Loucy (cell line): ENCODE results near the gene SERPINB1.

Source experiments
- EZH2phosphoT487 ChIP-seq: fragments of 200-600 bp; IDR thresholded peaks from 2 replicates; pipeline ENCODE4 v1.6.1; 2018; ENCODE audit warnings: antibody characterized with exemption, mild to moderate bottlenecking, moderate library complexity, borderline replicate concordance
- TF ChIP-seq, protein P1 (sequence below): fragments of 200-600 bp; sonication (generic); conservative IDR thresholded peaks from 2 replicates; pipeline ENCODE4 v1.5.1; 2014; ENCODE audit warnings: mild to moderate bottlenecking, antibody characterized with exemption, low read length

DNA sequence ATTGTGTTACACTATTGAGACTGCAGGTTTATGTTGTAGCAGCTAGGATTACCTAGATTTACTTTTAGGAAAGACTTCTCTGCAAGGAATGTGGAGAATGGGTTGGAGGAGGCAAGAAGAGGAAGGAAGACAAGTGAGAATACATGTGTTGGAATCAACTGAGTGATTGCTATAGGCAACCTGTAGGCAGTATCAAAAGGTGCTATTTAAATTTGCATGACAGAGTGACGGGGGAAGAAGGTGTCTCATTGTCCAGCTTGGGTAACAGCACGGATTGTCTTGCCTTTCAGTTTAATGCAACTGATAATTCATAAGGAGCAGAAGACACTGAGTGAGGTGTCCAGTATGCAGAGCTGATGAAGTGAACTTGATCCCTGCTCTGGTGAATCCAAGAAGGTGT is 42.0 kb upstream of the SERPINB1 start:
- TF ChIP-seq, protein P1, sequence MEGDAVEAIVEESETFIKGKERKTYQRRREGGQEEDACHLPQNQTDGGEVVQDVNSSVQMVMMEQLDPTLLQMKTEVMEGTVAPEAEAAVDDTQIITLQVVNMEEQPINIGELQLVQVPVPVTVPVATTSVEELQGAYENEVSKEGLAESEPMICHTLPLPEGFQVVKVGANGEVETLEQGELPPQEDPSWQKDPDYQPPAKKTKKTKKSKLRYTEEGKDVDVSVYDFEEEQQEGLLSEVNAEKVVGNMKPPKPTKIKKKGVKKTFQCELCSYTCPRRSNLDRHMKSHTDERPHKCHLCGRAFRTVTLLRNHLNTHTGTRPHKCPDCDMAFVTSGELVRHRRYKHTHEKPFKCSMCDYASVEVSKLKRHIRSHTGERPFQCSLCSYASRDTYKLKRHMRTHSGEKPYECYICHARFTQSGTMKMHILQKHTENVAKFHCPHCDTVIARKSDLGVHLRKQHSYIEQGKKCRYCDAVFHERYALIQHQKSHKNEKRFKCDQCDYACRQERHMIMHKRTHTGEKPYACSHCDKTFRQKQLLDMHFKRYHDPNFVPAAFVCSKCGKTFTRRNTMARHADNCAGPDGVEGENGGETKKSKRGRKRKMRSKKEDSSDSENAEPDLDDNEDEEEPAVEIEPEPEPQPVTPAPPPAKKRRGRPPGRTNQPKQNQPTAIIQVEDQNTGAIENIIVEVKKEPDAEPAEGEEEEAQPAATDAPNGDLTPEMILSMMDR = no peak
- no peak for TF ChIP-seq EZH2phosphoT487
